Neural progenitor cell (in vitro differentiated cells): Measurements from ENCODE around the gene DLX6. TPM values are rescaled to one million over a fixed set of nuclear protein-coding genes. Genes with fewer than 3 reads are reported as not detected.

ENCODE experiments used
- DNase-seq: peaks from one replicate; pipeline ENCODE4 v3.0.0-alpha.2; 2016; ENCODE audit warnings: low spot score
- H2AFZ ChIP-seq: fragments of 200-600 bp; sonication (generic); replicated peaks from 2 replicates; pipeline ENCODE4 v1.6.1; 2016; ENCODE audit warnings: antibody characterized with exemption
- H3F3A ChIP-seq: fragments of 200-600 bp; sonication (generic); 2 replicates; pipeline ENCODE4 v1.6.1; 2016; ENCODE audit warnings: antibody characterized with exemption, low read depth
- H3K27ac ChIP-seq: fragments of 200-600 bp; sonication (generic); 2 replicates; pipeline ENCODE4 v1.5.1; 2016; ENCODE audit warnings: mild to moderate bottlenecking
- H3K27me3 ChIP-seq: fragments of 200-600 bp; sonication (generic); 2 replicates; pipeline ENCODE4 v1.6.1; 2016; ENCODE audit warnings: mild to moderate bottlenecking, moderate library complexity
- H3K36me3 ChIP-seq: fragments of 200-600 bp; sonication (generic); 2 replicates; pipeline ENCODE4 v1.5.1; 2016
- H3K4me1 ChIP-seq: fragments of 200-600 bp; sonication (generic); 2 replicates; pipeline ENCODE4 v1.6.1; 2016; ENCODE audit warnings: mixed run types
- H3K4me2 ChIP-seq: fragments of 200-600 bp; sonication (generic); 2 replicates; pipeline ENCODE4 v1.6.1; 2016
- H3K4me3 ChIP-seq: fragments of 200-600 bp; sonication (generic); 2 replicates; pipeline ENCODE4 v1.5.1; 2016
- H3K79me2 ChIP-seq: fragments of 200-600 bp; sonication (generic); 2 replicates; pipeline ENCODE4 v1.6.1; 2016; ENCODE audit warnings: low read depth
- H3K9ac ChIP-seq: fragments of 200-600 bp; sonication (generic); 2 replicates; pipeline ENCODE4 v1.6.1; 2016
- H3K9me3 ChIP-seq: fragments of 200-600 bp; sonication (generic); 2 replicates; pipeline ENCODE4 v1.5.1; 2016; ENCODE audit warnings: low read depth
- H4K20me1 ChIP-seq: fragments of 200-600 bp; sonication (generic); 2 replicates; pipeline ENCODE4 v1.6.1; 2016; ENCODE audit warnings: low read depth
- H3K27ac Mint-ChIP-seq: 3 replicates; pipeline ENCODE4 v1.8.0; 2021; ENCODE audit warnings: mixed read lengths
- H3K27me3 Mint-ChIP-seq: 2 replicates; pipeline ENCODE4 v1.8.0; 2022; ENCODE audit warnings: low read depth, mild to moderate bottlenecking, inconsistent platforms, moderate library complexity, mixed read lengths; ENCODE audit not compliant: insufficient read depth
- H3K36me3 Mint-ChIP-seq: 3 replicates; pipeline ENCODE4 v1.8.0; 2021; ENCODE audit warnings: mixed read lengths
- H3K4me1 Mint-ChIP-seq: 3 replicates; pipeline ENCODE4 v1.8.0; 2021; ENCODE audit warnings: mixed read lengths
- H3K4me3 Mint-ChIP-seq: 3 replicates; pipeline ENCODE4 v1.8.0; 2021; ENCODE audit warnings: mild to moderate bottlenecking, moderate library complexity, mixed read lengths
- H3K9me3 Mint-ChIP-seq: 3 replicates; pipeline ENCODE4 v1.8.0; 2020; ENCODE audit warnings: mixed read lengths
- EZH2 ChIP-seq: fragments of 200-600 bp; sonication (generic); IDR thresholded peaks from 2 replicates; pipeline ENCODE4 v1.6.1; 2017; ENCODE audit warnings: antibody characterized with exemption, mild to moderate bottlenecking, moderate library complexity
- EZH2phosphoT487 ChIP-seq: fragments of 200-600 bp; sonication (generic); IDR thresholded peaks from 2 replicates; pipeline ENCODE4 v1.6.1; 2017; ENCODE audit warnings: antibody characterized with exemption
- total RNA-seq: library from RNA; depleted of rRNA; stranded (reverse); fragments of >200 nt; gene quantifications from 2 replicates; pipeline ENCODE4 v1.2.3, GENCODE V29; 2015; ENCODE audit warnings: low replicate concordance
- TF ChIP-seq, protein P1 (sequence below): fragments of 200-600 bp; sonication (generic); IDR thresholded peaks from 2 replicates; pipeline ENCODE4 v1.5.1; 2017; ENCODE audit warnings: antibody characterized with exemption, mild to moderate bottlenecking

DLX6 gene
- total RNA-seq, 1 donor from 2014 or later: not detected

DNA sequence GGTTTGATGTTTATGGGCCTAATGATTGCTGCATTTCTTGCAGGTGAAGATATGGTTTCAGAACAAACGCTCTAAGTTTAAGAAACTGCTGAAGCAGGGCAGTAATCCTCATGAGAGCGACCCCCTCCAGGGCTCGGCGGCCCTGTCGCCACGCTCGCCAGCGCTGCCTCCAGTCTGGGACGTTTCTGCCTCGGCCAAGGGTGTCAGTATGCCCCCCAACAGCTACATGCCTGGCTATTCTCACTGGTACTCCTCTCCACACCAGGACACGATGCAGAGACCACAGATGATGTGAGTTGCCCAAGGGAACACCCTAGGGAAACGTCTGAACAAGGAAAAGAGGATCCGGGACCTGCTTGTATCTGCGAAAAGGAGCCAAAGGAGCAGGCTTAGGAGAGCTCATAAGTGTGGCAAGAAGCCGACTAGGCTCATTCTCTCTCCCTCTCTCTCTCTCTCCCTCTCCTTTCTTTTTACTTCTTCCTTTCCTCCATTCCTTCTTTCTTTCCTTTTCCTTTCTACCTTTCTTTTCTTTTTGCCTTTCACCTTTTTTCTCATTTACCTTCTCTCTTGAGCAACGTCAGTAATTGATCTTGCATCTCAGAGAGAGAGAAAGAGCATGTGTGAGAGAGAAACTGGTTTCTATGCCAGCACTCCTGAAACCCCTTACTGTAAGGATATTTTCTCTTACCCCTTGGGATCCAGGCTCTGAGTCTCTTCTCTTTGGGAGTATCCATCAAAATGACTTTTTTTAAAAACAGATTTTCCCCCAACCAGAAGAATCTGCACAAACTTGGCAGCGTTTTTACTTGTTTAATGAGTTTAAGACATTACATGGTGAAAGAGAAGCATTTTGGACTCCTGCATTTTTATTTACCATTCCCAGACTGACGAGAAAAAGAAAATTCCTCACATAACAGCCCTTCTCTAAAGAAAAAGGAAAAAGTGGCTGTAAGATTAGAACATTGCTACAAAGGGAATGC, 4.7 kb downstream of the DLX6 start:
- Histone ChIP-seq H3K36me3 (no peaks in the 10 kb centered on the region), H3K27me3 (peaks cover 100% of the 10 kb centered on the region), H4K20me1 (peaks cover 87% of the 10 kb centered on the region), H3K4me3 (no peak overlapping the region), H3K79me2 (no peaks in the 10 kb centered on the region), H3K9me3 (no peaks in the 10 kb centered on the region), H3K9ac (no peak overlapping the region), H3K4me1 (peaks cover 12% of the 10 kb centered on the region), H3K4me2 (no peak overlapping the region), H3F3A (peaks cover 53% of the 10 kb centered on the region), H3K27ac (no peak overlapping the region), H2AFZ (no peak overlapping the region)
- DNase-seq: peak; percentile 58
- TF ChIP-seq EZH2phosphoT487 (peak; percentile 24), EZH2 (peak; percentile 79)
- TF ChIP-seq, protein P1, sequence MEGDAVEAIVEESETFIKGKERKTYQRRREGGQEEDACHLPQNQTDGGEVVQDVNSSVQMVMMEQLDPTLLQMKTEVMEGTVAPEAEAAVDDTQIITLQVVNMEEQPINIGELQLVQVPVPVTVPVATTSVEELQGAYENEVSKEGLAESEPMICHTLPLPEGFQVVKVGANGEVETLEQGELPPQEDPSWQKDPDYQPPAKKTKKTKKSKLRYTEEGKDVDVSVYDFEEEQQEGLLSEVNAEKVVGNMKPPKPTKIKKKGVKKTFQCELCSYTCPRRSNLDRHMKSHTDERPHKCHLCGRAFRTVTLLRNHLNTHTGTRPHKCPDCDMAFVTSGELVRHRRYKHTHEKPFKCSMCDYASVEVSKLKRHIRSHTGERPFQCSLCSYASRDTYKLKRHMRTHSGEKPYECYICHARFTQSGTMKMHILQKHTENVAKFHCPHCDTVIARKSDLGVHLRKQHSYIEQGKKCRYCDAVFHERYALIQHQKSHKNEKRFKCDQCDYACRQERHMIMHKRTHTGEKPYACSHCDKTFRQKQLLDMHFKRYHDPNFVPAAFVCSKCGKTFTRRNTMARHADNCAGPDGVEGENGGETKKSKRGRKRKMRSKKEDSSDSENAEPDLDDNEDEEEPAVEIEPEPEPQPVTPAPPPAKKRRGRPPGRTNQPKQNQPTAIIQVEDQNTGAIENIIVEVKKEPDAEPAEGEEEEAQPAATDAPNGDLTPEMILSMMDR: no peak
- Mint-ChIP-seq H3K4me1 (peaks cover 4% of the 10 kb centered on the region), H3K36me3 (no peaks in the 10 kb centered on the region), H3K9me3 (peaks cover 4% of the 10 kb centered on the region), H3K27me3 (peaks cover 87% of the 10 kb centered on the region), H3K4me3 (no peak overlapping the region), H3K27ac (no peak overlapping the region)

DNA sequence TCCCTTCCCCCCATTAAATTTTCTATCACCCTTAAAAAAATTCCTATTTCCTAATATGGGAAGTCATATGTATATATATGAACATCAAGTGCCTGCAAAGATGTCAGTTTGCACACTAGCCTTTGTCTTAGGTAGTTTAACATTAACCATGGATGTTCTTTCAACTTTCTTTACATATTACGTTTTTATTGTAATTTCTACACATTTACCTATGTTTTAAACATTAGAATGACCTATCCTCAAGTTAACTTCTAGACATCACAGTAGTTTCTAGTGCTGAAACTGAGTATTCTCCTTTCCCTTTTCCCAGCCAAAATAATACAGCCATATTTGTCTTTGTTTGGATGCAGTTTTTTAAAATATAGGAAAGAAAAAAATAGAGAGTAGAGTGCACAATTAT, 5.8 kb downstream of the DLX6 start:
- peaks cover 10% of the 10 kb centered on the region for H3K4me1 ChIP-seq
- H3K9ac ChIP-seq: no peak overlapping the region
- peaks cover 89% of the 10 kb centered on the region for H3K27me3 Mint-ChIP-seq
- TF ChIP-seq EZH2 (no peak), EZH2phosphoT487 (no peak)
- TF ChIP-seq, protein P1: no peak
- no peak overlapping the region for H3K4me2 ChIP-seq
- H3K79me2 ChIP-seq: no peaks in the 10 kb centered on the region
- H3K36me3 Mint-ChIP-seq: no peaks in the 10 kb centered on the region
- H3K36me3 ChIP-seq: no peaks in the 10 kb centered on the region
- H3K27me3 ChIP-seq: peaks cover 100% of the 10 kb centered on the region
- H3K4me1 Mint-ChIP-seq: peaks cover 4% of the 10 kb centered on the region
- no peak overlapping the region for H3K27ac ChIP-seq
- no peaks in the 10 kb centered on the region for H3K9me3 ChIP-seq
- no peak overlapping the region for H3K27ac Mint-ChIP-seq
- DNase-seq: no peak
- peaks cover 96% of the 10 kb centered on the region for H4K20me1 ChIP-seq
- peaks cover 4% of the 10 kb centered on the region for H3K9me3 Mint-ChIP-seq
- H3F3A ChIP-seq: peaks cover 45% of the 10 kb centered on the region
- no peak overlapping the region for H3K4me3 ChIP-seq
- H2AFZ ChIP-seq: no peak overlapping the region
- no peak overlapping the region for H3K4me3 Mint-ChIP-seq

DNA sequence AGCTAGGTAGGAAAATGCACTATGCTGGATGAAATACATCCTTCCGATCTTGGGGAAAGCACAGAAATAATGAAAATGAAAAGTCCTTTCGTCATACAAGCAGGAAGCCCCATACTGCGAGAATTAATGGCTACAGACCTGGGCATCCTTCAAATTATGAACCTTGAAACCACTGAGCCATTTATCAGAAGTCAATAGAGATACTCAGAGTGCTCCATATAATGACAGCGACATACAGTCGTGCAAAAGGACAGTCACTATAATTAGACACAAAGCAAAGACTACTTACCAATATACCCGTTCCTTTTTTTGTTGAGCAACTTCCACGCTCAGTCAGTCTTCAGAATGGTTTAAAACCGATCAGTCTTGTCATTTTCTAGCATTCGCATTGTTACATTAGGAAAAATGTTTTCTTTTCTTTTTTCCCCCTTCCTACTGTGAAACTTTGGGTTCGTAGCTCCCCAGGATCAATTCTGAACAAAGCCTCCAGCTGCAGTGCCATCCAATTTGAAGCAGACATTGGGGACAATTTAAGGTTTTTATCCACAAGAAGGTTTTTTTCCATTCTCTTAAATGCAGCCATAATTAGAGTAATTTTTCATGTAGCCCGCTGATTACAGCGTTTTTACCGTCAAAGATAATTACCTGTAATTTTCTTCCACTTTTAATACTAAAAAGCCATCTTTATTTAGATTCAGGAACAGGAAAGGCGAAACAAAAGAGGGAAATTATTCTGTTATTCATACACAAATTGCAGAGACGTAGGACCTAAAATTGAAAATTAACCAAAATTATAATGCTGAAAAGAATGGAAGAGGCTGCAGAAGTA, 6.4 kb downstream of the DLX6 start:
- Mint-ChIP-seq H3K36me3 (no peaks in the 10 kb centered on the region), H3K9me3 (peaks cover 4% of the 10 kb centered on the region), H3K4me1 (peaks cover 7% of the 10 kb centered on the region), H3K27me3 (peaks cover 91% of the 10 kb centered on the region), H3K4me3 (no peak overlapping the region), H3K27ac (no peak overlapping the region)
- TF ChIP-seq, protein P1: no peak
- TF ChIP-seq EZH2 (peak; percentile 51), EZH2phosphoT487 (peak; percentile 59)
- Histone ChIP-seq H3K36me3 (no peaks in the 10 kb centered on the region), H3K27me3 (peaks cover 100% of the 10 kb centered on the region), H2AFZ (no peak overlapping the region), H3K4me1 (peaks cover 9% of the 10 kb centered on the region), H3K79me2 (no peaks in the 10 kb centered on the region), H3K27ac (no peak overlapping the region), H3K9ac (no peak overlapping the region), H3K9me3 (no peaks in the 10 kb centered on the region), H3F3A (peaks cover 42% of the 10 kb centered on the region), H3K4me2 (peak overlapping the region; percentile 54), H3K4me3 (no peak overlapping the region), H4K20me1 (peaks cover 97% of the 10 kb centered on the region)
- no peak for DNase-seq
